LNCaP clone FGC (cell line): ENCODE results near the gene FAM120B.
"Not testable (repeated sequence)": the region's sequence is repeated elsewhere in the genome, so short reads cannot be mapped to it uniquely, and the experiment has no call there.

ENCODE experiments used
- DNase-seq: peaks from one replicate; pipeline ENCODE4 v3.0.0-alpha.2; 2011; ENCODE audit warnings: low read depth
- H3K4me3 ChIP-seq: 2 replicates; pipeline ENCODE4 v1.5.1; 2011; ENCODE audit warnings: mild to moderate bottlenecking, low read depth, low read length, control low read depth
- TF ChIP-seq, protein P1 (sequence below): IDR thresholded peaks from 2 replicates; pipeline ENCODE4 v1.5.1; 2012; ENCODE audit warnings: mild to moderate bottlenecking; ENCODE audit not compliant: control insufficient read depth, insufficient read depth; ENCODE audit errors: extremely low read depth

The FAM120B gene

DNA sequence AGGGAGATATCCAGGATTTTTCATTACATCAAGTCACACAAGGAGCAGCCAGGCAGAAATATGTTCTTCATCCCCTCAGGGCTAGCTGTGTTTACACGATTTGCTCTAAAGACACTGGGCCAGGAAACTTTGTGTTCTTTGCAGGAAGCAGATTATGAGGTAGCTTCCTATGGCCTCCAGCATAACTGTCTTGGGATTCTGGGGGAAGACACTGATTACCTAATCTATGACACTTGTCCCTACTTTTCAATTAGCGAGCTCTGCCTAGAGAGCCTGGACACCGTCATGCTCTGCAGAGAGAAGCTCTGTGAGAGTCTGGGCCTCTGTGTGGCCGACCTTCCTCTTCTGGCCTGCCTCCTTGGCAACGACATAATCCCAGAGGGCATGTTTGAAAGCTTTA is 11.2 kb downstream of the FAM120B start:
- no peak overlapping the region for H3K4me3 ChIP-seq
- no peak for DNase-seq
- TF ChIP-seq, protein P1, sequence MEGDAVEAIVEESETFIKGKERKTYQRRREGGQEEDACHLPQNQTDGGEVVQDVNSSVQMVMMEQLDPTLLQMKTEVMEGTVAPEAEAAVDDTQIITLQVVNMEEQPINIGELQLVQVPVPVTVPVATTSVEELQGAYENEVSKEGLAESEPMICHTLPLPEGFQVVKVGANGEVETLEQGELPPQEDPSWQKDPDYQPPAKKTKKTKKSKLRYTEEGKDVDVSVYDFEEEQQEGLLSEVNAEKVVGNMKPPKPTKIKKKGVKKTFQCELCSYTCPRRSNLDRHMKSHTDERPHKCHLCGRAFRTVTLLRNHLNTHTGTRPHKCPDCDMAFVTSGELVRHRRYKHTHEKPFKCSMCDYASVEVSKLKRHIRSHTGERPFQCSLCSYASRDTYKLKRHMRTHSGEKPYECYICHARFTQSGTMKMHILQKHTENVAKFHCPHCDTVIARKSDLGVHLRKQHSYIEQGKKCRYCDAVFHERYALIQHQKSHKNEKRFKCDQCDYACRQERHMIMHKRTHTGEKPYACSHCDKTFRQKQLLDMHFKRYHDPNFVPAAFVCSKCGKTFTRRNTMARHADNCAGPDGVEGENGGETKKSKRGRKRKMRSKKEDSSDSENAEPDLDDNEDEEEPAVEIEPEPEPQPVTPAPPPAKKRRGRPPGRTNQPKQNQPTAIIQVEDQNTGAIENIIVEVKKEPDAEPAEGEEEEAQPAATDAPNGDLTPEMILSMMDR = no peak

DNA sequence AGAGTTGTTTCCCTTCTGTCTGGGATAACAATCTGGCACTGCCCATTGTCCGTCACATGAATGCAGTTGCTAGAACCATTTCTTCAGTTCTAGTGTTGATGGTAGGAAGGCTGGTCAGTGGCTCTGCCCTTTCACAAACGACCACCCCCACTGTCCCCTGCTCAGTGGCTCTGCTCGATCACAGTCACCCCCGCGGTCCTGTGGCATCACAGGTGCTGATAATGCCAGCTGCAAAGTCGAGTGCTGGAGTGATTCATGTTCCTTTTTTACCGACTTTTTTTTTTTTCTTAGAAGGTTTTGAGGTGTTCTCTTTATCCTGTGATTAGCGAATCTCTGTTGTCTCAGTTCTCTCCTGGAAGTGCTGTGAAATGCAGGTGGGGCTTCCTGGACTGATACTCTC is 22.8 kb downstream of the FAM120B start:
- TF ChIP-seq, protein P1 = no peak
- no peak overlapping the region for H3K4me3 ChIP-seq
- no peak for DNase-seq

DNA sequence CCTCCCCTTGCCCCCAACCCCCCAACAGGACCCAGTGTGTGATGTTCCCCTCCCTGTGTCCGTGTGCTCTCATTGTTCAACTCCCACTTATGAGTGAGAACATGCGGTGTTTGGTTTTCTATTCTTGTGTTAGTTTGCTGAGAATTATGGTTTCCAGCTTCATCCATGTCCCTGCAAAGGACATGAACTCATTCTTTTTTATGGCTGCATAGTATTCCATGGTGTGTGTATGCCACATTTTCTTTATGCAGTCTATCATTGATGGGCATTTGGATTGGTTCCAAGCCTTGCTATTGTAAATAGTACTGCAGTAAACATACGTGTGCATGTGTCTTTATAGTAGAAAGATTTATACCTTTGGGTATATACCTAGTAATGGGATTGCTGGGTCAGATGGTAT is 28.6 kb downstream of the FAM120B start:
- H3K4me3 ChIP-seq, DNase-seq: not testable (repeated sequence)

DNA sequence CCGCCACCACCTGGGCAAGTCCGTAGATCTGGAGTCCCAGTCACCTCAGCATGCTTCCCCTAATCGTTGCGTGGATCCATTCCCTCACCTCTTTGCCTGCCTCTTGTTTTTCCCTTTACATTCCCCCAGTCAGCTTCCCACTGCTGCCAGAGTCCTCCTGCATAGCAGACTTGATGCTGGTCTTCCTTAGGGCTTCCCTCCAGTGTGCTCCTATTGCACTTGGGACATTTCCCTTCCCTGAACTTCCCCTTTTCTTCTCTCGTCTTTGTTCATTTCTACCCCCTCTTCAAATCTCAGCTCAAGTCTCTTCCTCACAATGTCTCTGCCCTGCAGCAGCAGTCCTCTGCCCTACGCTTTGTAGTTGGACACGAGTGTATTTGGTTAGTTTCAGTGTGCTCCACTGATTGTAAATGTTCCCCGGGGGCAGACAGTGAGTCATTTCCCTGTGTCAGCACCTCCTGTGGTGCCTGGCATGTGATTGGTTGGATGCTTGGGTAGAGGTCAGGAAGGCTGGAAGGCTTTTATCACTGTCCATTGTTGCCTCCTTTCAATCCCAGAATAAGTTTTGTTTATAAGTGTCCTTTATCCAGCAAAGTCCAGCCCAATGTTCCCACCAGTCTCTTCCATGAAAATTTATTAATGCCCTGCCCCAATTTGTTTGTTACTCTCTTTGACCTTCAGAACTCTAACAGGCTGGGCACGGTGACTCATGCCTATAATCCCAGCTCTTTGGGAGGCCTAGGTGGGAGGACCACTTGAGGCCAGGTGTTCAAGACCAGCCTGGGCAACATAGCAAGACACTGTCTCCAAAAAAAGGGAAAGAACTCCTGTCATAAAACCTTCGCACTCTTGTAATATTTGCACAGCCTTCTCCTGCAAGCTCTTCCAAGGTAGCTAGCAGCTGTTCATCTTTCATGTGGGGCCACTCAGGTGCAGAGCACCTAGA is 38.3 kb downstream of the FAM120B start:
- no peak for DNase-seq
- no peak overlapping the region for H3K4me3 ChIP-seq
- TF ChIP-seq, protein P1 = no peak

DNA sequence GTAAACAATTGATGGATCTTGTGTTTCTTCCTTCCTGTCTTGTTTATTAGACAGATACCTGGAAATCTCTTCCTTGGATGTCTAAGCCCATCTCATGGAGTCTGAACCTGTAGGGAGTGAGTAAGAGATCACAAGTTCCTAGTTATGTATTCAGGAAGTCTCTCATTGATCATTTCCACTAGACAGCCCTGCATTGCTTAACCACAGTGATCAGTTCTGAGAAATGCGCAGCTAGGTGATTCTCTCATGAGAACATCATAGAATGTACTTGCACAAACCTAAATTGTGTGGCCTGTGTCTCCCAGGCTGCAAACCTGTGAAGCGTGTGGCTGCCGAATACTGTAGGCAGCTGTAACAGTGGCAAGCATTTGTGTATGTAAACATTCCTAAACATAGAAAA is 39.1 kb downstream of the FAM120B start:
- H3K4me3 ChIP-seq = no peak overlapping the region
- no peak for DNase-seq
- TF ChIP-seq, protein P1 = no peak

DNA sequence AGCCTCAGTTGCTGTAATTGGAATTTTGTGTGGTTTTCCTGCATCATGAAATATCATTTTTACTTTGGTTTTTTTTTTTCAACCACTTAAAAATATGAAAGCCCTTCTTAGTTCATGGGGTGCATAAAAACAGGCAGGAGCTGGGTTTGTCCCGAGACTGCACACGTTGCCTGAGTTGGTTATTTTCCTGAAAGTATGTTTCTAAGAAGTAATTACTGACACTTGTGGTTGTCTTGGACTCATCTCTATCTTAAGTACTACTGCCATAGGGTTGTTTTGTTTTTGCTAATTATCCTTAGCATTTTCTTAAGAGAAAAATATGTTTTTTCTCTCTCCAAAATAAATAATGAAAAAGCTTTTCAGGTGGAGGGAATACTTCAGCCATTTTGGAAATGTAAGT is 40.1 kb downstream of the FAM120B start:
- no peak overlapping the region for H3K4me3 ChIP-seq
- TF ChIP-seq, protein P1 = no peak
- DNase-seq = no peak

DNA sequence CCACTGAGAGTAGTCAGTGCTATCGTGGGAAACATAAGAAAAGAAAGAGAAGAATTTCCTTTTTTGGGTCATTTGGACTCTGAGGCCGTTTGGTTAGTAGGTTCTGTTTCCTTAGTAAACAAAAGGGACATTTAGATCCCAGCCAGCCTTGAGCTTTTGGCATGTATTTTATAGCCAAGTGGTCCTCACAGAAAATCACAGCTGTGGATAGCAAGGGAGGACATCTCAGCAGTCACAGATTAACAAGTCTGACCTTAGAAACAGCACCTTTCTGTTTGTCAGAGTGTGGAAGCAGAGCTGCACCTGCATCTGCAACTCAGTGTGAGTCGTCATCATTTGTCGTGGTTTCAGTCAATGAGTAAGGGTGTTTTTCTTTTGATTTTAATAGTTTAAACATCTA is 40.5 kb downstream of the FAM120B start:
- DNase-seq = no peak
- TF ChIP-seq, protein P1 = no peak
- H3K4me3 ChIP-seq = no peak overlapping the region
